Measurements from ENCODE around the gene TCAF1. TPM values are rescaled to one million over a fixed set of nuclear protein-coding genes. Genes with fewer than 3 reads are reported as not detected.

Gene TCAF1
- total and polyA plus RNA-seq, 2 of the 4 experiments (the other 2 are of a cell fraction): 39.3 to 91.8 TPM

- Histone ChIP-seq H3K36me3 (ENCODE audit: control insufficient read depth, insufficient read depth, low read length) (peaks cover 17% of the 10 kb centered on the region), H3K4ac (ENCODE audit: low read depth, low read length) (no peak overlapping the region), H4K91ac (ENCODE audit: insufficient read depth, low read depth, low read length) (no peak overlapping the region), H3K18ac (ENCODE audit: low read depth, low read length) (no peak overlapping the region), H4K20me1 (ENCODE audit: insufficient read depth, low read length) (peaks cover 3% of the 10 kb centered on the region), H3K9me3 (ENCODE audit: control insufficient read depth, insufficient read depth, low read length) (no peaks in the 10 kb centered on the region), H2AK9ac (replicated peaks; ENCODE audit: low read depth, low read length, poor library complexity) (no peak overlapping the region), H2BK5ac (ENCODE audit: low read depth, low read length, poor library complexity, severe bottlenecking) (no peak overlapping the region), H3K14ac (replicated peaks; ENCODE audit: low read depth, low read length) (no peak overlapping the region), H2AFZ (replicated peaks; ENCODE audit: low read length, poor library complexity) (no peak overlapping the region), H3K9ac (ENCODE audit: low read depth, low read length) (no peak overlapping the region), H2BK120ac (ENCODE audit: low read depth, low read length) (no peak overlapping the region), H2AK5ac (ENCODE audit: low read depth, low read length) (no peak overlapping the region), H3K4me3 (ENCODE audit: insufficient read depth, low read depth, low read length) (no peak overlapping the region), H3K23ac (ENCODE audit: low read depth, low read length) (no peak overlapping the region), H3K56ac (ENCODE audit: extremely low read depth, insufficient read depth, low read length) (no peak overlapping the region), H3K79me1 (ENCODE audit: low read depth in 1 of 2, low read length in 2 of 2) (peaks cover 41 to 58% of the 10 kb centered on the region in 2 experiments), H3K9me1 (ENCODE audit: insufficient read depth, low read length) (peaks cover 8% of the 10 kb centered on the region), H3K4me2 (ENCODE audit: low read depth, low read length) (no peak overlapping the region), H3K27me3 (ENCODE audit: control insufficient read depth, insufficient read depth, low read length) (no peaks in the 10 kb centered on the region), H2BK15ac (ENCODE audit: low read depth, low read length) (no peak overlapping the region), H4K5ac (ENCODE audit: low read depth, low read length) (no peak overlapping the region), H3K27ac (ENCODE audit: insufficient read depth, low read length) (no peak overlapping the region), H2BK20ac (ENCODE audit: low read depth, low read length) (no peak overlapping the region), H3K4me1 (ENCODE audit: control insufficient read depth, insufficient read depth, low read length) (peaks cover 3% of the 10 kb centered on the region; the same call in 1 of the 2 replicates), H4K8ac (ENCODE audit: low read depth in 2 of 2, low read length in 2 of 2) (no peak overlapping the region)
- POLR2A ChIA-PET (ENCODE audit: unreplicated experiment): no interaction called here
- DNase-seq (no peak), ATAC-seq (ENCODE audit: low read depth) (no peak)
- BruUV-seq (replicated peaks): no TSS peak
- dilution Hi-C loops (cut with HindIII; ENCODE audit: low sequenced_read_pairs, unreplicated experiment) (no loop called here), intact Hi-C loops (cut with micrococcal nuclease) (no loop called here), in situ Hi-C loops (cut with MboI; ENCODE audit: low sequenced_read_pairs) (loop anchor here (25.0 kb wide), 1 partner anchor 1317 kb away; no protein-coding TSS in a partner anchor)
- TF ChIP-seq NFE2L2 (IDR thresholded peaks at IDR 0.05; ENCODE audit: low read depth, low read length) (no peak), CHD1 (IDR thresholded peaks at IDR 0.05; ENCODE audit: low read depth, low read length) (no peak), BHLHE40 (IDR thresholded peaks at IDR 0.05; ENCODE audit: low read depth, low read length) (no peak), CEBPB (IDR thresholded peaks at IDR 0.05; ENCODE audit: low read depth, low read length) (no peak), USF2 (IDR thresholded peaks at IDR 0.05; ENCODE audit: low read depth, low read length) (no peak), ELK1 (IDR thresholded peaks at IDR 0.05; ENCODE audit: borderline replicate concordance, low read depth, low read length) (no peak), CTCF (conservative IDR thresholded peaks at IDR 0.05; ENCODE audit: low read depth, low read length) (no peak), POLR2A (IDR thresholded peaks at IDR 0.05; ENCODE audit: low read depth, low read length) (no peak), RAD21 (IDR thresholded peaks at IDR 0.05; ENCODE audit: low read length) (no peak), RCOR1 (IDR thresholded peaks at IDR 0.05; ENCODE audit: insufficient replicate concordance, low read length) (no peak), MXI1 (IDR thresholded peaks at IDR 0.05; ENCODE audit: borderline replicate concordance, low read depth, low read length) (no peak), FOS (IDR thresholded peaks at IDR 0.05; ENCODE audit: low read depth, low read length) (no peak), MAFK (IDR thresholded peaks at IDR 0.05; ENCODE audit: low read depth, low read length) (no peak), SMC3 (IDR thresholded peaks at IDR 0.05; ENCODE audit: low read depth, low read length) (no peak), RFX5 (IDR thresholded peaks at IDR 0.05; ENCODE audit: low read depth, low read length) (no peak), MAZ (IDR thresholded peaks at IDR 0.05; ENCODE audit: borderline replicate concordance, low read depth, low read length) (no peak)
- 60% methylated on average over 2 of the region's 4 CpGs; no CpG with 5 or more reads in 1 of the 2 experiments for WGBS, 2 experiments (ENCODE audit: extremely low coverage in 2 of 2, insufficient read length in 1 of 2)
- CTCF ChIA-PET: no interaction called here
These were observed 23.1 kb downstream of the TCAF1 start for GRCh38 chr7:143878884-143879283.
